ENCODE measurements around the gene SMAGP. TPM values are rescaled to one million over a fixed set of nuclear protein-coding genes. Genes with fewer than 3 reads are reported as not detected.

Gene SMAGP
- total and polyA plus RNA-seq, 12 donors: 2.0 to 7.3 (median 3.7) TPM

- no peak for ATAC-seq
- 55 to 78% methylated on average over 2 of the region's 2 CpGs for WGBS, 2 donors
- DNase-seq: no peak
- TF ChIP-seq, protein P1, sequence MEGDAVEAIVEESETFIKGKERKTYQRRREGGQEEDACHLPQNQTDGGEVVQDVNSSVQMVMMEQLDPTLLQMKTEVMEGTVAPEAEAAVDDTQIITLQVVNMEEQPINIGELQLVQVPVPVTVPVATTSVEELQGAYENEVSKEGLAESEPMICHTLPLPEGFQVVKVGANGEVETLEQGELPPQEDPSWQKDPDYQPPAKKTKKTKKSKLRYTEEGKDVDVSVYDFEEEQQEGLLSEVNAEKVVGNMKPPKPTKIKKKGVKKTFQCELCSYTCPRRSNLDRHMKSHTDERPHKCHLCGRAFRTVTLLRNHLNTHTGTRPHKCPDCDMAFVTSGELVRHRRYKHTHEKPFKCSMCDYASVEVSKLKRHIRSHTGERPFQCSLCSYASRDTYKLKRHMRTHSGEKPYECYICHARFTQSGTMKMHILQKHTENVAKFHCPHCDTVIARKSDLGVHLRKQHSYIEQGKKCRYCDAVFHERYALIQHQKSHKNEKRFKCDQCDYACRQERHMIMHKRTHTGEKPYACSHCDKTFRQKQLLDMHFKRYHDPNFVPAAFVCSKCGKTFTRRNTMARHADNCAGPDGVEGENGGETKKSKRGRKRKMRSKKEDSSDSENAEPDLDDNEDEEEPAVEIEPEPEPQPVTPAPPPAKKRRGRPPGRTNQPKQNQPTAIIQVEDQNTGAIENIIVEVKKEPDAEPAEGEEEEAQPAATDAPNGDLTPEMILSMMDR (IDR thresholded peaks at IDR 0.05): no peak
- H3K9me3 ChIP-seq: no peaks in the 10 kb centered on the region
- intact Hi-C loops (cut with DNase I): loop anchor here in 3 of 10 donors (10.0 kb wide), 1 partner anchor 196 kb away; the partner anchor contains the start of gene LETMD1 (in 3 of the 3)
- peak overlapping the region in 2 of 10 donors; percentile 98 to 100 for H3K27ac ChIP-seq
- peaks cover 0 to 62% (median 43%) of the 10 kb centered on the region in 9 donors for H3K36me3 ChIP-seq
- H3K4me1 ChIP-seq: peaks cover 8 to 69% (median 31%) of the 10 kb centered on the region in 9 donors
- peak overlapping the region in 2 of 10 donors; percentile 74 to 100 for H3K4me3 ChIP-seq
- H3K27me3 ChIP-seq: no peaks in the 10 kb centered on the region
Observed at GRCh38 chr12:51240971-51241370, 29.2 kb downstream of the SMAGP start.

- peak within 1 kb of the TSS; percentile 96 to 100 (median 100) for H3K27ac ChIP-seq
- peak; percentile 98 to 99 (median 99) for ATAC-seq
- no peaks in the 10 kb centered on the region for H3K9me3 ChIP-seq
- 0 to 1% methylated on average over 70 of the region's 70 CpGs for WGBS, 2 donors
- H3K27me3 ChIP-seq: no peaks in the 10 kb centered on the region
- TF ChIP-seq, protein P1 (IDR thresholded peaks at IDR 0.05): peak in 6 of 9 donors; percentile 6 to 54 (median 37)
- intact Hi-C loops (cut with DNase I): loop anchor here in 6 of 10 donors (1.0 to 10.0 kb wide), 4 partner anchors 20 to 191 kb away; partner anchors contain the start of genes CSRNP2 (in 3 of the 6), TFCP2 (in 3 of the 6) and POU6F1 (in 2 of the 6)
- peak; percentile 96 to 97 for DNase-seq
- peak within 1 kb of the TSS; percentile 68 to 100 (median 92) for H3K4me3 ChIP-seq
- peaks cover 0 to 39% (median 35%) of the 10 kb centered on the region in 9 donors for H3K36me3 ChIP-seq
- H3K4me1 ChIP-seq: peaks cover 8 to 47% (median 21%) of the 10 kb centered on the region in 9 donors
Observed at GRCh38 chr12:51238510-51239334, 31.5 kb downstream of the SMAGP start, which contains the start of gene DAZAP2. Gene DAZAP2, plus strand, starts transcription at chr12:51238826. Its CDS starts 82 bp downstream, at chr12:51238908.

DNA sequence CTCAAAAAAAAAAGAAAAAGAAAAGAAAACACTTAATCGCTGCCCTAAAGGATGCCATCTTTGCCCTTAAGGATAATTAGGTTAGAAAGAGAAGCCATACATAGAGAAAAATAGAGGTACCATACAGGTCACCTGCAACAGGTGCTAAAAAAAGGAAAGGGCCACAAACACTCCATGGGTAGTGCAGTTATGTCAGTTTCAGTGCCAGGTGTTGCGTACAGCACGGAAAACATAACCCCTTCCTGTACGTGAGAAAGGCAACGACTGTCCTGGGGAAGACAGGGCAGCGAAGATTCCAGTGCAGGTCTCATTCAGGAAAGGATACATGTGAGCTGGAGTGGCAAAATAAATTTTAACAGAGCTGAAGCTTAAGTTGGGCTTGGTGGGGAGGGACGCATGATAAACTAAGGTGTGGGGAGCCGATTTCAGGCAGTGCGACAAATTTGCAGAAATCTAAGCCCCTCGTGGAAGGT is 32.1 kb downstream of the SMAGP start:
- TF ChIP-seq, protein P1 (IDR thresholded peaks at IDR 0.05): no peak
- Histone ChIP-seq H3K36me3 (peaks cover 0 to 33% (median 30%) of the 10 kb centered on the region in 9 donors), H3K9me3 (no peaks in the 10 kb centered on the region), H3K4me1 (peaks cover 8 to 41% (median 21%) of the 10 kb centered on the region in 9 donors), H3K4me3 (peak overlapping the region; percentile 68 to 100 (median 92)), H3K27ac (peak overlapping the region; percentile 96 to 100 (median 100)), H3K27me3 (no peaks in the 10 kb centered on the region)
- no peak for DNase-seq
- peak in 1 of 8 donors; percentile 4 for ATAC-seq
- 10% methylated on average over 10 of the region's 10 CpGs for WGBS, 2 donors
- intact Hi-C loops (cut with DNase I): loop anchor here in 6 of 10 donors (1.0 to 10.0 kb wide), 4 partner anchors 19 to 191 kb away; partner anchors contain the start of genes CSRNP2 (in 3 of the 6), TFCP2 (in 3 of the 6) and POU6F1 (in 2 of the 6)

GRCh38 chr12:51234530-51234929 is 35.7 kb downstream of the SMAGP start:
- DNase-seq (no peak), ATAC-seq (no peak)
- 55% methylated on average over 5 of the region's 5 CpGs for WGBS, 2 donors
- peaks cover 0 to 8% (median 5%) of the 10 kb centered on the region in 9 donors for H3K4me1 ChIP-seq
- no peak overlapping the region for H3K27ac ChIP-seq
- intact Hi-C loops (cut with DNase I): loop anchor here in 3 of 10 donors (10.0 kb wide), 1 partner anchor 150 kb away; the partner anchor contains the start of gene CSRNP2 (in 3 of the 3)
- no peak overlapping the region for H3K4me3 ChIP-seq
- TF ChIP-seq, protein P1 (IDR thresholded peaks at IDR 0.05): no peak
- H3K9me3 ChIP-seq: no peaks in the 10 kb centered on the region
- no peaks in the 10 kb centered on the region for H3K36me3 ChIP-seq
- H3K27me3 ChIP-seq: no peaks in the 10 kb centered on the region

Data from heart right ventricle (tissue), 16 donors.